SK-N-MC (cell line): Measurements from ENCODE around the gene HMGN4.
"Not testable (repeated sequence)": the region's sequence is repeated elsewhere in the genome, so short reads cannot be mapped to it uniquely, and the experiment has no call there.

Experiments used
- DNase-seq: peaks from one replicate; pipeline ENCODE4 v3.0.0-alpha.2; 2011; ENCODE audit warnings: low read depth, low spot score
- H3K27ac ChIP-seq: fragments of 200-600 bp; sonication (generic); 2 replicates; pipeline ENCODE4 v1.5.1; 2016; ENCODE audit warnings: mixed run types
- H3K36me3 ChIP-seq: fragments of 200-600 bp; sonication (generic); 2 replicates; pipeline ENCODE4 v1.6.1; 2017; ENCODE audit warnings: antibody characterized with exemption, low read length, mixed read lengths; ENCODE audit not compliant: insufficient read depth
- H3K4me3 ChIP-seq: fragments of 200-600 bp; sonication (generic); 2 replicates; pipeline ENCODE4 v1.5.1; 2016
- H3K9ac ChIP-seq: fragments of 200-600 bp; sonication (generic); 2 replicates; pipeline ENCODE4 v1.8.0; 2017; ENCODE audit warnings: mixed run types, mixed read lengths; ENCODE audit not compliant: insufficient read length
- H3K9me3 ChIP-seq: fragments of 200-600 bp; sonication (generic); 2 replicates; pipeline ENCODE4 v1.6.1; 2017; ENCODE audit warnings: low read depth, mild to moderate bottlenecking, antibody characterized with exemption, low read length, moderate library complexity, mixed read lengths
- EZH2 ChIP-seq: fragments of 200-600 bp; sonication (generic); IDR thresholded peaks from one replicate; pipeline ENCODE4 v1.6.1; 2017; ENCODE audit warnings: antibody characterized with exemption
- FOXP2 ChIP-seq: optimal IDR thresholded peaks from 2 replicates; pipeline ENCODE3; 2011; ENCODE audit warnings: mild to moderate bottlenecking, moderate library complexity; ENCODE audit not compliant: insufficient read depth; ENCODE audit errors: extremely low read length, control extremely low read depth
- POLR2AphosphoS5 ChIP-seq: IDR thresholded peaks from 2 replicates; pipeline ENCODE4 v1.6.1; 2012; ENCODE audit warnings: mild to moderate bottlenecking, low read depth, low read length, borderline replicate concordance

Gene HMGN4

DNA sequence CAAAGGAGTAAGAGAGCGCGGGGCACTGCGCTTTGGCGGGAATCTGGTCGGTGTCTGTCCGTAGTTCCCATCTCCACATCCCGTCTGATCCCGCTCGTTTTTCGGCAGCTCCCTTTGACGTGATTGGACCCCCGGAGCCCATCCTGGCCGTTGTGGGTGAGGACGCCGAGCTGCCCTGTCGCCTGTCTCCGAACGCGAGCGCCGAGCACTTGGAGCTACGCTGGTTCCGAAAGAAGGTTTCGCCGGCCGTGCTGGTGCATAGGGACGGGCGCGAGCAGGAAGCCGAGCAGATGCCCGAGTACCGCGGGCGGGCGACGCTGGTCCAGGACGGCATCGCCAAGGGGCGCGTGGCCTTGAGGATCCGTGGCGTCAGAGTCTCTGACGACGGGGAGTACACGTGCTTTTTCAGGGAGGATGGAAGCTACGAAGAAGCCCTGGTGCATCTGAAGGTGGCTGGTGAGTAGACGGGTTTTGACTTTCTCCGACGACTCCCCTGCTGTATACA is 36.6 kb upstream of the HMGN4 start:
- DNase-seq: no peak
- H3K27ac ChIP-seq: no peak overlapping the region
- no peaks in the 10 kb centered on the region for H3K36me3 ChIP-seq
- H3K9me3 ChIP-seq: no peaks in the 10 kb centered on the region
- H3K4me3 ChIP-seq: no peak overlapping the region
- H3K9ac ChIP-seq: no peak overlapping the region
- TF ChIP-seq FOXP2 (no peak), EZH2 (no peak), POLR2AphosphoS5 (no peak)

GRCh38 chr6:26502165-26502564 is 36.0 kb upstream of the HMGN4 start:
- Histone ChIP-seq H3K9me3 (no peaks in the 10 kb centered on the region), H3K4me3 (no peak overlapping the region), H3K9ac (no peak overlapping the region), H3K36me3 (no peaks in the 10 kb centered on the region), H3K27ac (no peak overlapping the region)
- no peak for DNase-seq
- no peak for TF ChIP-seq POLR2AphosphoS5

GRCh38 chr6:26502626-26503025 is 35.5 kb upstream of the HMGN4 start:
- H3K27ac ChIP-seq: no peak overlapping the region
- TF ChIP-seq EZH2 (no peak), POLR2AphosphoS5 (no peak), FOXP2 (no peak)
- no peak overlapping the region for H3K9ac ChIP-seq
- no peak for DNase-seq
- H3K4me3 ChIP-seq: no peak overlapping the region
- H3K9me3 ChIP-seq: no peaks in the 10 kb centered on the region
- no peaks in the 10 kb centered on the region for H3K36me3 ChIP-seq

- no peak for TF ChIP-seq FOXP2
- no peak for TF ChIP-seq EZH2
- no peak for TF ChIP-seq POLR2AphosphoS5
- DNase-seq: no peak
- Histone ChIP-seq H3K27ac (no peak overlapping the region), H3K9me3 (no peaks in the 10 kb centered on the region), H3K9ac (no peak overlapping the region), H3K36me3 (no peaks in the 10 kb centered on the region), H3K4me3 (no peak overlapping the region)
These were observed 30.5 kb upstream of the HMGN4 start for GRCh38 chr6:26507658-26508057.

- not testable (repeated sequence) for DNase-seq, H3K9ac ChIP-seq, H3K4me3 ChIP-seq, H3K9me3 ChIP-seq, H3K36me3 ChIP-seq, H3K27ac ChIP-seq
These were observed 27.1 kb upstream of the HMGN4 start for GRCh38 chr6:26511033-26511432.

- H3K4me3 ChIP-seq: no peak overlapping the region
- no peak overlapping the region for H3K9ac ChIP-seq
- H3K27ac ChIP-seq: no peak overlapping the region
- no peak for TF ChIP-seq FOXP2
- no peak for TF ChIP-seq POLR2AphosphoS5
- no peak for TF ChIP-seq EZH2
- no peaks in the 10 kb centered on the region for H3K9me3 ChIP-seq
- no peaks in the 10 kb centered on the region for H3K36me3 ChIP-seq
- no peak for DNase-seq
These were observed 23.2 kb upstream of the HMGN4 start for GRCh38 chr6:26514984-26515383.

- TF ChIP-seq EZH2 (no peak), FOXP2 (no peak), POLR2AphosphoS5 (no peak)
- Histone ChIP-seq H3K9me3 (no peaks in the 10 kb centered on the region), H3K36me3 (no peaks in the 10 kb centered on the region), H3K27ac (no peak overlapping the region), H3K4me3 (no peak overlapping the region), H3K9ac (no peak overlapping the region)
- no peak for DNase-seq
These were observed 21.4 kb upstream of the HMGN4 start for GRCh38 chr6:26516481-26517427.

GRCh38 chr6:26519359-26519758 is 18.8 kb upstream of the HMGN4 start:
- Histone ChIP-seq H3K9me3 (no peaks in the 10 kb centered on the region), H3K4me3 (no peak overlapping the region), H3K9ac (no peak overlapping the region), H3K36me3 (no peaks in the 10 kb centered on the region), H3K27ac (no peak overlapping the region)
- TF ChIP-seq EZH2 (no peak), FOXP2 (no peak)
- DNase-seq: no peak
